Cardiac fibroblast (primary cell): Measurements from ENCODE around the gene RNF212.
A peak's percentile ranks its signal among the peaks of the same experiment; 100 is the strongest.

Experiments used
- DNase-seq, 2 donors: peaks; one replicate each; pipeline versions ENCODE4 v3.0.0 to v3.0.0-alpha.2; 2010; ENCODE audit warnings: low read depth in 2 of 2
- H3K4me3 ChIP-seq, 2 donors: replicated peaks in 1 of 2; 1 replicate in 1 of 2; 2 replicates in 1 of 2; pipeline ENCODE4 v1.5.1; 2011; ENCODE audit warnings: low read depth in 2 of 2, low read length in 2 of 2, mild to moderate bottlenecking in 2 of 2, moderate library complexity in 1 of 2
- CTCF ChIP-seq: IDR thresholded peaks from one replicate; pipeline ENCODE4 v1.5.1; 2011; ENCODE audit warnings: low read depth, mild to moderate bottlenecking, low read length, inconsistent platforms

RNF212 gene

GRCh38 chr4:1045595-1046201, 67.7 kb downstream of the RNF212 start:
- DNase-seq: no peak
- TF ChIP-seq CTCF: no peak
- H3K4me3 ChIP-seq: no peak overlapping the region

- no peak for TF ChIP-seq CTCF
- H3K4me3 ChIP-seq: no peak overlapping the region
- no peak for DNase-seq
Measured at GRCh38 chr4:1045193-1045594, 68.2 kb downstream of the RNF212 start.

- no peak for DNase-seq
- TF ChIP-seq CTCF: no peak
- H3K4me3 ChIP-seq: no peak overlapping the region
Measured at GRCh38 chr4:1044469-1045192, 68.7 kb downstream of the RNF212 start.

- DNase-seq: peak; percentile 99
- H3K4me3 ChIP-seq: peak overlapping the region in 1 of 2 donors; percentile 11
- TF ChIP-seq CTCF: no peak
Measured at GRCh38 chr4:1043651-1044468, 69.5 kb downstream of the RNF212 start.

GRCh38 chr4:1043162-1043561, 70.2 kb downstream of the RNF212 start:
- no peak for TF ChIP-seq CTCF
- DNase-seq: no peak
- no peak overlapping the region for H3K4me3 ChIP-seq

- DNase-seq: no peak
- H3K4me3 ChIP-seq: no peak overlapping the region
- TF ChIP-seq CTCF: no peak
Measured at GRCh38 chr4:1042352-1043055, 70.9 kb downstream of the RNF212 start.
